SH-SY5Y (cell line): ENCODE measurements around the gene ASF1A.

Source experiments
- GATA2 ChIP-seq: IDR thresholded peaks from 2 replicates; pipeline ENCODE4 v1.6.1; 2011; ENCODE audit warnings: mild to moderate bottlenecking, low read depth, low read length
- GATA3 ChIP-seq: IDR thresholded peaks from 2 replicates; pipeline ENCODE4 v1.6.1; 2011; ENCODE audit warnings: low read depth, mild to moderate bottlenecking, low read length, moderate library complexity

DNA sequence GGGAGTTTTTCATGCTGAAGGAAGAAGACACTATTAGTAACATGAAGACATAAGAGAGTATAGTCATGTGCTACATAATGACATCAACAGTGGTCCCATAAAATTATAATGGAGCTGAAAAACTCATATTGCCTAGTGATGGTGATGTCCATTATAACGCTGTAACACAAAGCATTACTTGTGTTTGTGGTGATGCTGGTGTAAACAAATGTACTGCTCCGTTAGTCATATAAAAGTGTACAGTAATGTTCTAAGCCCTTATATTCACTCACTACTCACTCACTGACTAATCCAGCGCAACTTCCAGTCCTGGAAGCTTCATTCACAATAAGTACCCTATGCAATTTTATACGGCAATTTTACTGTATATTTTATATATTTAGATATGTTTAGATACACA, 26.8 kb upstream of the ASF1A start:
- TF ChIP-seq GATA3: no peak
- no peak for TF ChIP-seq GATA2
